HEK293 (cell line): Measurements from ENCODE around the gene SLC2A4.

Source experiments
- GLIS1 ChIP-seq: fragments of 450-650 bp; formaldehyde crosslinking; IDR thresholded peaks from 2 replicates; pipeline ENCODE4 v1.5.1; 2016; ENCODE audit warnings: missing biosample characterization, missing genetic modification characterization
- HOXA7 ChIP-seq: sonication (generic); formaldehyde crosslinking; IDR thresholded peaks from 2 replicates; pipeline ENCODE4 v1.8.1; 2022; ENCODE audit warnings: missing genetic modification reagents, borderline replicate concordance
- HOXD13 ChIP-seq: sonication (generic); formaldehyde crosslinking; IDR thresholded peaks from 2 replicates; pipeline ENCODE4 v1.8.0; 2022; ENCODE audit warnings: missing genetic modification reagents, borderline replicate concordance
- KLF10 ChIP-seq: fragments of 450-650 bp; IDR thresholded peaks from 2 replicates; pipeline ENCODE4 v1.5.1; 2018; ENCODE audit warnings: missing biosample characterization, mild to moderate bottlenecking, missing genetic modification characterization
- KLF7 ChIP-seq: fragments of 450-650 bp; formaldehyde crosslinking; IDR thresholded peaks from 2 replicates; pipeline ENCODE4 v1.5.1; 2016; ENCODE audit warnings: missing biosample characterization, missing genetic modification characterization, borderline replicate concordance
- KLF9 ChIP-seq: fragments of 450-650 bp; formaldehyde crosslinking; IDR thresholded peaks from 2 replicates; pipeline ENCODE4 v1.5.1; 2016; ENCODE audit warnings: missing biosample characterization, missing genetic modification characterization, low read depth
- PBX3 ChIP-seq: sonication (generic); formaldehyde crosslinking; IDR thresholded peaks from 2 replicates; pipeline ENCODE4 v1.8.1; 2022; ENCODE audit warnings: mild to moderate bottlenecking, moderate library complexity, missing genetic modification reagents
- SETDB1 ChIP-seq: IDR thresholded peaks from one replicate; pipeline ENCODE4 v1.6.1; 2017; ENCODE audit warnings: mild to moderate bottlenecking, low read length, moderate library complexity, mixed read lengths; ENCODE audit not compliant: insufficient read length
- SP2 ChIP-seq: fragments of 450-650 bp; formaldehyde crosslinking; IDR thresholded peaks from 2 replicates; pipeline ENCODE4 v1.5.1; 2016; ENCODE audit warnings: missing biosample characterization, missing genetic modification characterization
- SP3 ChIP-seq: fragments of 450-650 bp; formaldehyde crosslinking; IDR thresholded peaks from 2 replicates; pipeline ENCODE4 v1.5.1; 2016; ENCODE audit warnings: missing biosample characterization, missing genetic modification characterization
- YY2 ChIP-seq: fragments of 450-650 bp; formaldehyde crosslinking; IDR thresholded peaks from 2 replicates; pipeline ENCODE4 v1.5.1; 2016; ENCODE audit warnings: missing biosample characterization, missing genetic modification characterization
- ZFHX2 ChIP-seq: fragments of 450-650 bp; formaldehyde crosslinking; conservative IDR thresholded peaks from 2 replicates; pipeline ENCODE4 v1.5.1; 2016; ENCODE audit warnings: missing biosample characterization, missing genetic modification characterization
- ZIC2 ChIP-seq: fragments of 450-650 bp; formaldehyde crosslinking; IDR thresholded peaks from 2 replicates; pipeline ENCODE4 v1.5.1; 2016; ENCODE audit warnings: missing biosample characterization, missing genetic modification characterization
- ZNF132 ChIP-seq: fragments of 450-650 bp; formaldehyde crosslinking; IDR thresholded peaks from 2 replicates; pipeline ENCODE4 v1.5.1; 2017; ENCODE audit warnings: missing biosample characterization, missing genetic modification characterization, borderline replicate concordance
- ZNF155 ChIP-seq: fragments of 450-650 bp; formaldehyde crosslinking; IDR thresholded peaks from 2 replicates; pipeline ENCODE4 v1.5.1; 2016; ENCODE audit warnings: missing biosample characterization, missing genetic modification characterization
- ZNF19 ChIP-seq: fragments of 450-650 bp; formaldehyde crosslinking; IDR thresholded peaks from 2 replicates; pipeline ENCODE4; 2016; ENCODE audit warnings: missing biosample characterization, missing genetic modification characterization, low read depth
- ZNF214 ChIP-seq: fragments of 450-650 bp; formaldehyde crosslinking; IDR thresholded peaks from 2 replicates; pipeline ENCODE4 v1.5.1; 2017; ENCODE audit warnings: missing biosample characterization, mild to moderate bottlenecking, missing genetic modification characterization, borderline replicate concordance
- ZNF423 ChIP-seq: fragments of 450-650 bp; formaldehyde crosslinking; IDR thresholded peaks from 2 replicates; pipeline ENCODE4 v1.5.1; 2016; ENCODE audit warnings: missing biosample characterization, missing genetic modification characterization
- ZNF521 ChIP-seq: fragments of 450-650 bp; formaldehyde crosslinking; IDR thresholded peaks from 2 replicates; pipeline ENCODE4 v1.5.1; 2017; ENCODE audit warnings: missing biosample characterization, mild to moderate bottlenecking, missing genetic modification characterization
- ZNF529 ChIP-seq: fragments of 450-650 bp; formaldehyde crosslinking; IDR thresholded peaks from 2 replicates; pipeline ENCODE4 v1.5.1; 2017; ENCODE audit warnings: missing genetic modification characterization, missing biosample characterization; ENCODE audit not compliant: insufficient replicate concordance
- ZNF544 ChIP-seq: fragments of 450-650 bp; formaldehyde crosslinking; IDR thresholded peaks from 2 replicates; pipeline ENCODE4 v1.5.0; 2017; ENCODE audit warnings: missing biosample characterization, missing genetic modification characterization
- ZNF600 ChIP-seq: fragments of 450-650 bp; formaldehyde crosslinking; IDR thresholded peaks from 2 replicates; pipeline ENCODE4 v1.5.1; 2016; ENCODE audit warnings: missing biosample characterization, missing genetic modification characterization
- ZNF626 ChIP-seq: fragments of 450-650 bp; sonication (Bioruptor Pico); formaldehyde crosslinking; IDR thresholded peaks from 2 replicates; pipeline ENCODE4 v1.5.1; 2018; ENCODE audit warnings: missing biosample characterization, missing genetic modification characterization, inconsistent platforms
- ZNF677 ChIP-seq: fragments of 450-650 bp; IDR thresholded peaks from 2 replicates; pipeline ENCODE4 v1.5.0; 2018; ENCODE audit warnings: missing biosample characterization, mild to moderate bottlenecking, missing genetic modification characterization, moderate library complexity
- ZNF747 ChIP-seq: fragments of 450-650 bp; formaldehyde crosslinking; IDR thresholded peaks from 2 replicates; pipeline ENCODE4 v1.5.1; 2016; ENCODE audit warnings: missing biosample characterization, missing genetic modification characterization
- ZNF777 ChIP-seq: fragments of 450-650 bp; formaldehyde crosslinking; IDR thresholded peaks from 2 replicates; pipeline ENCODE4 v1.5.1; 2017; ENCODE audit warnings: missing biosample characterization, missing genetic modification characterization, borderline replicate concordance
- TF ChIP-seq, protein P1 (sequence below): fragments of 450-650 bp; formaldehyde crosslinking; IDR thresholded peaks from 2 replicates; pipeline ENCODE4 v1.5.1; 2016; ENCODE audit warnings: missing biosample characterization, missing genetic modification characterization
- TF ChIP-seq, protein P2 (sequence below): fragments of 450-650 bp; formaldehyde crosslinking; IDR thresholded peaks from 2 replicates; pipeline ENCODE4 v1.5.1; 2017; ENCODE audit warnings: missing biosample characterization, missing genetic modification characterization
- TF ChIP-seq, protein P3 (sequence below): fragments of 450-650 bp; formaldehyde crosslinking; IDR thresholded peaks from 2 replicates; pipeline ENCODE4 v1.5.1; 2016; ENCODE audit warnings: missing biosample characterization, missing genetic modification characterization
- TF ChIP-seq, protein P4 (sequence below): fragments of 450-650 bp; formaldehyde crosslinking; IDR thresholded peaks from 2 replicates; pipeline ENCODE4 v1.5.1; 2016; ENCODE audit warnings: missing biosample characterization, missing genetic modification characterization
- TF ChIP-seq, protein P5 (sequence below): fragments of 450-650 bp; formaldehyde crosslinking; IDR thresholded peaks from 2 replicates; pipeline ENCODE4 v1.5.1; 2016; ENCODE audit warnings: missing biosample characterization, missing genetic modification characterization, low read depth

SLC2A4 gene

DNA sequence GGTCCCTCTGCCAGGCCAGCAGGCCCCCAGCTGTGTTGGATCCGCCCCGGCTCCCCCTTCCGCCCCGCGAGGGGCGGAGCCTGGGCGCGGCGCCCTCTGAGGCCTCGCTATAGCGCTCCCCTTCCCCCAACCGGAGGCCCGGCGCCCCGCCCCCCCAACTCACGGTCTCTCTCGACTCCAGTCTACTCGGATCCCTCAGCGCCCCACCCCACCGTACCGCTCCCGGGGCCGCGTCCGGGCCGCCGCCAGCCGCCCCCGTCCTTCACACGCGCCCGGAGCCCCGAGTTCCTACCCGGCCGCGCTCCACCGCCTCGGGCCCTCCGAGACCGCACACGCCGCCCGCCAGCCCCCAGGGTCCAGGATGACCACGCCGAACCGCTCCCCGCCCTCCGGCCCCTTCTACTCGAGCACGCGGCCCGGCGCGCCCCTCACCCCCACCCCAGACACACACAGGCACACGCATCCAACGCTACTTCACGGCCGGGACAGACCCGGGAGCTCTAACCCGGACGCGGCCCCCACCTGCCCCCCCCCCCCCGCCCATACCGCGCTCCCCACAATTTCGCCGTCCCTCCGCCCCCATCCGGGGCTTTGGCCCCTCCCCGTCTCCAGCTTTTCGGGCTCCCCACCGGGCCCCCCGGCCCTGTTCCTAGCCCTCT lies 43.6 kb upstream of the SLC2A4 start (continued):
- TF ChIP-seq ZNF132 (no peak), YY2 (tag by site-specific recombination) (no peak), ZNF214 (tag by site-specific recombination) (no peak), ZNF626 (tag by site-specific recombination) (no peak), ZNF777 (tag by site-specific recombination) (no peak), PBX3 (CRISPR knock-in tag) (0 out of 2 replicates have a peak, but pooled peaks have one; percentile 42), ZFHX2 (tag by site-specific recombination) (no peak; the same call in 1 of the 2 replicates), ZNF747 (tag by site-specific recombination) (no peak), SP3 (tag by site-specific recombination) (peak; percentile 81), ZNF677 (no peak), ZIC2 (tag by site-specific recombination) (peak; percentile 28; the same call in 1 of the 2 replicates), GLIS1 (tag by site-specific recombination) (peak; percentile 90; the same call in 1 of the 2 replicates), KLF9 (tag by site-specific recombination) (peak; percentile 72), HOXD13 (no peak), ZNF529 (tag by site-specific recombination) (no peak), ZNF19 (tag by site-specific recombination) (no peak), ZNF521 (tag by site-specific recombination) (no peak), HOXA7 (no peak), KLF10 (peak; percentile 69), ZNF155 (tag by site-specific recombination) (no peak), SP2 (tag by site-specific recombination) (peak; percentile 75), KLF7 (tag by site-specific recombination) (peak; percentile 59; the same call in 1 of the 2 replicates), SETDB1 (no peak), ZNF544 (no peak), ZNF423 (tag by site-specific recombination) (0 out of 2 replicates have a peak, but pooled peaks have one; percentile 22), ZNF600 (tag by site-specific recombination) (no peak)
- TF ChIP-seq, protein P1, sequence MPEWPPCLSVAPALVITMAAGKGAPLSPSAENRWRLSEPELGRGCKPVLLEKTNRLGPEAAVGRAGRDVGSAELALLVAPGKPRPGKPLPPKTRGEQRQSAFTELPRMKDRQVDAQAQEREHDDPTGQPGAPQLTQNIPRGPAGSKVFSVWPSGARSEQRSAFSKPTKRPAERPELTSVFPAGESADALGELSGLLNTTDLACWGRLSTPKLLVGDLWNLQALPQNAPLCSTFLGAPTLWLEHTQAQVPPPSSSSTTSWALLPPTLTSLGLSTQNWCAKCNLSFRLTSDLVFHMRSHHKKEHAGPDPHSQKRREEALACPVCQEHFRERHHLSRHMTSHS, result no peak
- TF ChIP-seq, protein P2, sequence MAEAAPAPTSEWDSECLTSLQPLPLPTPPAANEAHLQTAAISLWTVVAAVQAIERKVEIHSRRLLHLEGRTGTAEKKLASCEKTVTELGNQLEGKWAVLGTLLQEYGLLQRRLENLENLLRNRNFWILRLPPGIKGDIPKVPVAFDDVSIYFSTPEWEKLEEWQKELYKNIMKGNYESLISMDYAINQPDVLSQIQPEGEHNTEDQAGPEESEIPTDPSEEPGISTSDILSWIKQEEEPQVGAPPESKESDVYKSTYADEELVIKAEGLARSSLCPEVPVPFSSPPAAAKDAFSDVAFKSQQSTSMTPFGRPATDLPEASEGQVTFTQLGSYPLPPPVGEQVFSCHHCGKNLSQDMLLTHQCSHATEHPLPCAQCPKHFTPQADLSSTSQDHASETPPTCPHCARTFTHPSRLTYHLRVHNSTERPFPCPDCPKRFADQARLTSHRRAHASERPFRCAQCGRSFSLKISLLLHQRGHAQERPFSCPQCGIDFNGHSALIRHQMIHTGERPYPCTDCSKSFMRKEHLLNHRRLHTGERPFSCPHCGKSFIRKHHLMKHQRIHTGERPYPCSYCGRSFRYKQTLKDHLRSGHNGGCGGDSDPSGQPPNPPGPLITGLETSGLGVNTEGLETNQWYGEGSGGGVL, result peak; percentile 45; the same call in 1 of the 2 replicates
- TF ChIP-seq, protein P3, sequence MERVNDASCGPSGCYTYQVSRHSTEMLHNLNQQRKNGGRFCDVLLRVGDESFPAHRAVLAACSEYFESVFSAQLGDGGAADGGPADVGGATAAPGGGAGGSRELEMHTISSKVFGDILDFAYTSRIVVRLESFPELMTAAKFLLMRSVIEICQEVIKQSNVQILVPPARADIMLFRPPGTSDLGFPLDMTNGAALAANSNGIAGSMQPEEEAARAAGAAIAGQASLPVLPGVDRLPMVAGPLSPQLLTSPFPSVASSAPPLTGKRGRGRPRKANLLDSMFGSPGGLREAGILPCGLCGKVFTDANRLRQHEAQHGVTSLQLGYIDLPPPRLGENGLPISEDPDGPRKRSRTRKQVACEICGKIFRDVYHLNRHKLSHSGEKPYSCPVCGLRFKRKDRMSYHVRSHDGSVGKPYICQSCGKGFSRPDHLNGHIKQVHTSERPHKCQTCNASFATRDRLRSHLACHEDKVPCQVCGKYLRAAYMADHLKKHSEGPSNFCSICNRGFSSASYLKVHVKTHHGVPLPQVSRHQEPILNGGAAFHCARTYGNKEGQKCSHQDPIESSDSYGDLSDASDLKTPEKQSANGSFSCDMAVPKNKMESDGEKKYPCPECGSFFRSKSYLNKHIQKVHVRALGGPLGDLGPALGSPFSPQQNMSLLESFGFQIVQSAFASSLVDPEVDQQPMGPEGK, result peak; percentile 85
- TF ChIP-seq, protein P4, sequence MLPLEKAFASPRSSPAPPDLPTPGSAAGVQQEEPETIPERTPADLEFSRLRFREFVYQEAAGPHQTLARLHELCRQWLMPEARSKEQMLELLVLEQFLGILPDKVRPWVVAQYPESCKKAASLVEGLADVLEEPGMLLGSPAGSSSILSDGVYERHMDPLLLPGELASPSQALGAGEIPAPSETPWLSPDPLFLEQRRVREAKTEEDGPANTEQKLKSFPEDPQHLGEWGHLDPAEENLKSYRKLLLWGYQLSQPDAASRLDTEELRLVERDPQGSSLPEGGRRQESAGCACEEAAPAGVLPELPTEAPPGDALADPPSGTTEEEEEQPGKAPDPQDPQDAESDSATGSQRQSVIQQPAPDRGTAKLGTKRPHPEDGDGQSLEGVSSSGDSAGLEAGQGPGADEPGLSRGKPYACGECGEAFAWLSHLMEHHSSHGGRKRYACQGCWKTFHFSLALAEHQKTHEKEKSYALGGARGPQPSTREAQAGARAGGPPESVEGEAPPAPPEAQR, result no peak
- TF ChIP-seq, protein P5, sequence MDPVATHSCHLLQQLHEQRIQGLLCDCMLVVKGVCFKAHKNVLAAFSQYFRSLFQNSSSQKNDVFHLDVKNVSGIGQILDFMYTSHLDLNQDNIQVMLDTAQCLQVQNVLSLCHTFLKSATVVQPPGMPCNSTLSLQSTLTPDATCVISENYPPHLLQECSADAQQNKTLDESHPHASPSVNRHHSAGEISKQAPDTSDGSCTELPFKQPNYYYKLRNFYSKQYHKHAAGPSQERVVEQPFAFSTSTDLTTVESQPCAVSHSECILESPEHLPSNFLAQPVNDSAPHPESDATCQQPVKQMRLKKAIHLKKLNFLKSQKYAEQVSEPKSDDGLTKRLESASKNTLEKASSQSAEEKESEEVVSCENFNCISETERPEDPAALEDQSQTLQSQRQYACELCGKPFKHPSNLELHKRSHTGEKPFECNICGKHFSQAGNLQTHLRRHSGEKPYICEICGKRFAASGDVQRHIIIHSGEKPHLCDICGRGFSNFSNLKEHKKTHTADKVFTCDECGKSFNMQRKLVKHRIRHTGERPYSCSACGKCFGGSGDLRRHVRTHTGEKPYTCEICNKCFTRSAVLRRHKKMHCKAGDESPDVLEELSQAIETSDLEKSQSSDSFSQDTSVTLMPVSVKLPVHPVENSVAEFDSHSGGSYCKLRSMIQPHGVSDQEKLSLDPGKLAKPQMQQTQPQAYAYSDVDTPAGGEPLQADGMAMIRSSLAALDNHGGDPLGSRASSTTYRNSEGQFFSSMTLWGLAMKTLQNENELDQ (tag by site-specific recombination), result no peak
